ENCODE data around the gene LY9.
"Not testable (repeated sequence)": the region's sequence is repeated elsewhere in the genome, so short reads cannot be mapped to it uniquely, and the experiment has no call there.

Gene LY9

DNA sequence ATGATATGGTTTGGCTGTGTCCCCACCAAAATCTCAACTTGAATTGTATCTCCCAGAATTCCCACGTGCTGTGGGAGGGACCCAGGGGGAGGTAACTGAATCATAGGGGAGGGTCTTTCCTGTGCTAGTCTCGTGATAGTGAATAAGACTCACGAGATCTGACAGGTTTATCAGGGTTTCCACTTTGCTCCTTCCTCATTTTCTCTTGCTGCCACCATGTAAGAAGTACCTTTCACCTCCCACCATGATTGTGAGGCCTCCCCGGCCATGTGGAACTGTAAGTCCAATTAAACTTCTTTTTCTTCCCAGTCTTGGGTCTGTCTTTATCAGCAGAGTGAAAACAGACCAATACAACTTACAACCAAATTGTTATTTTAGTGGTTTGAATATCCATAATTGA, 71.7 kb downstream of the LY9 start:
- not testable (repeated sequence) for DNase-seq

DNA sequence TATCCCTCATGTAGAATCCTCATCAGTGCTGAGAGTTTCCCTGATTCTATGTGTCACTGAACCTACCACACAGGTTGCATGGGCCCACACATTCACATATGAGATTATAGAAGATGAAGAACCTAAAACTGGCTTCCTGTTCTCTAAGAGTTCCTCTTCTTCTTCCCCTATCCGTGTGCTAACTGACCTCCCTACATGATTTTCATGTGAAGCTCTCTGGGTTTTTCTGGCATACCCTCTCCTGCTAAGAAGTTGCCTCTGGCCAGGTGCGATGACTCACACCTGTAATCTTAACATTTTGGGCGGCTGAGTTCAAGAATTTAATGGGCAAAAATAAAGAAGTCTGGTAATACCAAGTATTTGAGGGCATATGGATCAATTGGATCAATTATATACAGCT, 72.2 kb downstream of the LY9 start:
- no peak for DNase-seq

- DNase-seq: no peak
These were observed 79.0 kb downstream of the LY9 start for GRCh38 chr1:160874935-160875334.

GRCh38 chr1:160875591-160875990, 79.6 kb downstream of the LY9 start:
- not testable (repeated sequence) for DNase-seq

DNA sequence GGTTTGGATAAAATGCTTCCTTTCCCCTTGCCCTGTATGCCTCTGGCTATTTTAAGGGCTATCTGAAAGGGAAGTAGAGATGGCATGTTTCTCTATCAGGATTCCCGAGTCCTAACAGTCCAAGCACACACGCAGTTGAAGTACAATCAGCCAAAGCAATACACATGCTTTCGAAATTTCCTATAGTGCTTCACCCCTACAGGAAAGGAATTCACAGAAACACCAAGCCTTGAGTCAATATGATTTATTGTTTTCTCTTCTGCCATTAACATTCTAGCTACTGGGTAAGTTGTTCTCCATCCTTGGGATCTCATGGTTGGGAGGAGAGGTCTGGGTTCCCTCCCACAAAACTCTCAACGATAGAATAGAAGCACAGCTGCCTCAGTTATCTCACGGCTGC, 80.3 kb downstream of the LY9 start:
- DNase-seq: no peak

GRCh38 chr1:160877221-160877620, 81.2 kb downstream of the LY9 start:
- no peak for DNase-seq

All from stimulated activated CD4-positive, alpha-beta T cell treated with anti-CD3 and anti-CD28 coated beads, Interleukin-2, amount 100 ng/mL, for 48 hours (primary cell).